Activated CD4-positive, CD25-positive, alpha-beta regulatory T cell (primary cell): Measurements from ENCODE around the gene L3MBTL3.

ENCODE experiments used
- DNase-seq, 4 experiments: peaks; one replicate each; lab custom pipeline; 2025; lab: John Stamatoyannopoulos, UW

Gene L3MBTL3

GRCh38 chr6:130183271-130184222 lies 165.2 kb downstream of the L3MBTL3 start:
- DNase-seq = no peak

- DNase-seq = no peak
Observed at GRCh38 chr6:130185658-130186057, 167.3 kb downstream of the L3MBTL3 start.

GRCh38 chr6:130187335-130188206 lies 169.2 kb downstream of the L3MBTL3 start:
- DNase-seq = no peak

- no peak for DNase-seq
Observed at GRCh38 chr6:130188207-130188899, 170.0 kb downstream of the L3MBTL3 start.

GRCh38 chr6:130189531-130190397 lies 171.4 kb downstream of the L3MBTL3 start:
- no peak for DNase-seq
